Dermis microvascular lymphatic vessel endothelial cell (primary cell): ENCODE data around the gene ARHGAP18. TPM values are rescaled to one million over a fixed set of nuclear protein-coding genes. Genes with fewer than 3 reads are reported as not detected.
A peak's percentile ranks its signal among the peaks of the same experiment; 100 is the strongest.

Experiments
- DNase-seq, 2 donors: peaks; one replicate each; pipeline versions ENCODE4 v3.0.0 to v3.0.0-alpha.2; 2010; ENCODE audit warnings: low read depth in 2 of 2
- total RNA-seq: library from RNA; depleted of rRNA; stranded (reverse); fragments of >200 nt; gene quantifications from 2 replicates; pipeline ENCODE4 v1.2.1, GENCODE V29; 2014

ARHGAP18 gene
- total RNA-seq, 1 donor from 2014 or later, result 67.1 TPM

- DNase-seq, result peak in 1 of 2 donors; percentile 83
Observed at GRCh38 chr6:129667621-129668020, 42.4 kb downstream of the ARHGAP18 start.

DNA sequence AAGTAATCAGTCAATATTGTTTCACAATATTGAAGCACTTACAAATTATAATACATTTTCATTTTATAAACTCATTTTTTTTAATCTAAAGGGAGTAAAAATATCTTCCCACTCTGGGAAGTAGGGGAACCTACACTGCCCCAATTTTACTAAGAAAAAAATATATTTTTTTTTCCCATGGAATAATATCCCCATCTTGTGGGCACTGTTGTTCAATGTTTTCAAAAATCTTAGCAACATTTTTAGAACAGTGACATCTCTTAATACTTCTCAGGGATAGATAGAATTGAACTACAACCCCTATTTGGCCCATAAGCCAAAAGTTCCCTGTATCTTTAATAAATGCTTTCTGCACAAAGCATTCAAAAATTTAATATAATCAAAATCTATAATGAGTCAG, 42.9 kb downstream of the ARHGAP18 start:
- peak in 1 of 2 donors; percentile 43 for DNase-seq

DNA sequence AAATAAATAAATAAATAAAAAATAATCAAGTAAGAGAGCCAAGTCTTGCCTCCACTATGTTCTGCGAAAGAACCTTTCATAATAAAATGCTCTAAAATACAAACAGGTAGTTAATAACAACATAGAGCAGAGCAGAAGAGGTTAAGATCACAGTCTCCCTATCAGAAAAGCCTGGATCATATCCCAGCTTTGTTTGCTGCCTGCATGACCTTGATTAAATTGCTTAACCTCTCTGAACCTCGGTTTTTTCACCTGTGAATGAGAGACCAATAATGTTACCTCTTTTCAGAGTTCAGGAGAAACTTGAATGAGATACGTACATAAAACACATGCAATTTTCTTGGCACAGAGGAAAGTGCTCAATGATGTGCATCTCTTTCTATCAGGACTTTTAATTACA, 44.4 kb downstream of the ARHGAP18 start:
- no peak for DNase-seq

DNA sequence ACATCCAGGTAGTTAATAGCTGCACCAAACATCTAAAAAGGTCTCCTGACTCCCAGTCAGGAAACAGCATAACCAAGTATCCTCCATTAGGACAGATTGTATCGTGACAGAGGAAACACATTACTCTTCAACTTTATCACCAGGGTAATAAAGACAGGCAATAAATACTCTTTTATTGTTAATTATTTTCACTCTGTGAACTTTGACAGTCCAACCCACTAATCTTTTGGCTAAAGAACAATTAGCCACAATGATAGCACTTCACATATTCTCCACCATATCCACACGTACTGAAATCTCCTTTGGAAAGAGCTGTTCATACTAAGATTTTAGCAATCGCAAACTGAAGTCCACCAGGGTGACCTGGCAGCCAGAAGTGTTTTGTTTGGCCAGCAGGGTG, 46.4 kb downstream of the ARHGAP18 start:
- DNase-seq, result peak in 1 of 2 donors; percentile 23

GRCh38 chr6:129662980-129663431, 47.0 kb downstream of the ARHGAP18 start:
- DNase-seq, result no peak

- DNase-seq, result no peak
Observed at GRCh38 chr6:129662406-129662766, 47.6 kb downstream of the ARHGAP18 start.

GRCh38 chr6:129661536-129662405, 48.2 kb downstream of the ARHGAP18 start:
- no peak for DNase-seq

DNA sequence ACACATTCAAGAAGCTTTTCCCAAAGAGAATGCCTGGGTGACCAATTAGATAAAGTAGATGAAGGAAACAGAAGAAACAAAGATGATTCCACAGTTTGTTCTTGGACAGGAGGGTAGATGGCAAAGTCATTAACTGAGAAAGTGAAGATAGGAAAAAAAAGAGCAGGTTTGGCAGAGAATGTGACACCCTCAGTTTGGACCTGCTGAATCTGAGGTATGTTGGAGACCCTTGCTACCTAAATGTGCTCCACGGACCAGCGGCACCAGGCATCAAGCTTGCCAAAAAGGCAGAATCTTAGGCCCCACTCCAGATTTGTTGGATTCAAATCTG, 49.7 kb downstream of the ARHGAP18 start:
- no peak for DNase-seq

GRCh38 chr6:129659590-129660345, 50.2 kb downstream of the ARHGAP18 start:
- DNase-seq, result no peak

DNA sequence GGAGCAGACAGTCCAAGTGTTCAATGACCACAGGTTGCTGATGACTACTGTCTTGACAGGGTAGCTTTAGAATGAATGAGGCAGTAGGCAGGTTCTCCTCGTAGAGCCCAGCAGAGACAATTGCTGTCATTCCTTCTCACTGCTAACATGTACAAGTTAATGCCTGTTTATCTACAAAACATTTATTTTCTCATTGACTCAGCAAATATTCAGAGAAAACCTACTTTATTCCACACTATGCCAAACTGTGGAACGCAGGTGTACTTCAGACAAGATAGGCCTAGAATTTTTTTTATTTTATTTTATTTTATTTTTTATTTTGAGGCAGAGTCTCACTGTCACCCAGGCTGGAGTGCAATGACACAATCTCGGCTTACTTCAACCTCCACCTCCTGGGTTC, 50.8 kb downstream of the ARHGAP18 start:
- no peak for DNase-seq

- no peak for DNase-seq
Observed at GRCh38 chr6:129657483-129657882, 52.5 kb downstream of the ARHGAP18 start.

- DNase-seq, result no peak
Observed at GRCh38 chr6:129655334-129655733, 54.6 kb downstream of the ARHGAP18 start.

GRCh38 chr6:129653746-129654145, 56.2 kb downstream of the ARHGAP18 start:
- DNase-seq, result no peak

DNA sequence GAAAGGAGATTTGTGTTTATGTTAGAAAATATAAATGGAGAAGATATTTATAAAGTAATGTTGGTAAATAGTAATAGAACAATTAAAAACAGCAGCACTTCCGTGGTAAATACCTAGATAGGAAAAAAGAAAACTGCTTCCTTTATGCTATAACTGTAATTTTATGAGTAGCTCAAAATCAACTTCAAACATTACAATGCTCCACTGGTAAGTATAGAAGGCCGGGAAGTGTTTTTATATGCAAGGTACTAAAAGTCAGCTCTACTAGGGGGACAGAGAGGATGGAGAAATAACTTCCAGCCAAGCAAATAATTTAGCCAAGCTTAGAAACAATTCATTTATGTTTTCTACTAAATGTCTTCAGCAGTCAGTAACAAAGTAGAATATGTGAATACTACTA, 56.7 kb downstream of the ARHGAP18 start:
- DNase-seq, result no peak

DNA sequence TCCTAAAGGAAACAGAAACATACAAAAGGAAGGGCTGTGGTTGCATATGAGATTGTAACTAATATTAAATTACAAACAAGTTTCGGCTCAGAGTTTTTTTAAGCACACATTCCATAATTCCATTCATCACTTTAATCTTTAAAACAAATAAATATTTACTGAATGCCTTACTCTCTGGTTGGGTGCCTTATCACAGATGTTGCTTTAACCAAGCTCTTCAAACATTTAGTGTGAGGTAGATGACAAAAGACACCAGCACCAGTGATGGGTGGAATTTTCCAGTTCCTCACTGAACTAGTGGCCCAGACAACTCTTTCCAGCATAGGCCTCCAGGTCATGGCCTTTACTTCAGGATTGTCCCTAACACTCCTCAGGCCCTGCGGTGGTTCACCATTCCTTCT, 58.7 kb downstream of the ARHGAP18 start:
- DNase-seq, result peak in 1 of 2 donors; percentile 44

DNA sequence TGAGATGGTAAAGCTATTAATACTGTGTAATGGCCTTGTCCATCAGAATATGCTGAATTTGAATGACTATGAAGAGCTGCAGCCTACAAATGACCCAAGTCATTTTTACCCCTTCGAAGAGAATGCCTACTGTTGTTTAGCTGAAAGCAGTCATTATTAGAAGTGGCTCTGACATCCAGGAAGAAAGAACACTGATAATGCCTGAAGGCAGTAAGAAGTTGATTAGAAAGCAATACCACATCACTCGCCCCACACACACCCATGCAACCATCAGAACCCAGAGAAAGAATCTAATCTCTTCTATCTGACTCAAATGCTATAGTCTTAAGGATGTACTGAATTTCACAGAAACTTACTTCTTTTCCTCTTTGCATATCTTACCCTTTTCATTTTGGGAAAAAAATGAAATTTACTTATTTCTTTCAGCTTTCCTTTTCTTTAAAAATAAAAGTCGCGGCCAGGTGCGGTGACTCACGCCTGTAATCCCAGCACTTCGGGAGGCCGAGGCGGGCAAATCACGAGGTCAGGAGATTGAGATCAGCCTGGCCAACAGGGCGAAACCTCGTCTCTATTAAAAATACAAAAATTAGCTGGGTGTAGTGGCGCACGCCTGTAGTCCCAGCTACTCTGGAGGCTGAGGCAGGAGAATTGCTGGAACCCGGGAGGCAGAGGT, 61.0 kb downstream of the ARHGAP18 start:
- no peak for DNase-seq

DNA sequence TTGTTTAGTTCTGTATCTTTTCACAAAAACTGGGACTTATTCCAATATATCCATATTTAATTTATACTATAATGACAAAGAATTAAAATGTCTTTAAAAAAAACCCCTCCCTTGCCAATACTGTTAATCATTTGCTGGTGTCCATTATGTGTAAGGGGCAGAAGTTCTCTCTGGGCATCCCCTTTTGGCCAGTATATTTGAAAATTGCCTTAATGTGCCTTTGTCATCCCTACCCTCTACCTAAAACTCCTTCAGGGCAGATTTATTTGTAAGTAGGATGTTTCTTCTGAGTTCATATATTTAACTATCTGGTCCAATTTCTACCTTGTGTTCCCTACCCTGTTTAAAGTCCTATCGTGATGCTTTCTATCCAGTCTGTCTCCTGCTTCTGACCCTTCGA, 62.9 kb downstream of the ARHGAP18 start:
- no peak for DNase-seq

DNA sequence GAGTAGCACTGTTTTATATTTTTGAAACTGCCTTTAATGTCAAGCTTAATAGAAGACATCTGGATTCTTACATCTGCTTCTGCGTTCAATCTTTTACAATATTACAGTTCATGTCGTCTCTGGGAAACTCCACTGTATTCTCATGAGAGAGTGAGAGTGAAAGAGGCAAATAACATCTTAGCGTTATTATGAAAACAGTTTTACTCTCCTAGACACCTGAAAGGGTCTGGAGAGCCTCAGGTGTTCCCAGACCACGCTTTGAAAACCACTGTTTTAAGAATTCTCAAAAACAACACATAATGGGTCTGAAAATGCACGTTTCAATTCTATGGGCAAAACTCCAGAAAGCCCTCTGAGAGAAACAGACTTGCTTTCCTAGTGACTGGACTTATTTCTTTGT, 63.3 kb downstream of the ARHGAP18 start:
- no peak for DNase-seq

DNA sequence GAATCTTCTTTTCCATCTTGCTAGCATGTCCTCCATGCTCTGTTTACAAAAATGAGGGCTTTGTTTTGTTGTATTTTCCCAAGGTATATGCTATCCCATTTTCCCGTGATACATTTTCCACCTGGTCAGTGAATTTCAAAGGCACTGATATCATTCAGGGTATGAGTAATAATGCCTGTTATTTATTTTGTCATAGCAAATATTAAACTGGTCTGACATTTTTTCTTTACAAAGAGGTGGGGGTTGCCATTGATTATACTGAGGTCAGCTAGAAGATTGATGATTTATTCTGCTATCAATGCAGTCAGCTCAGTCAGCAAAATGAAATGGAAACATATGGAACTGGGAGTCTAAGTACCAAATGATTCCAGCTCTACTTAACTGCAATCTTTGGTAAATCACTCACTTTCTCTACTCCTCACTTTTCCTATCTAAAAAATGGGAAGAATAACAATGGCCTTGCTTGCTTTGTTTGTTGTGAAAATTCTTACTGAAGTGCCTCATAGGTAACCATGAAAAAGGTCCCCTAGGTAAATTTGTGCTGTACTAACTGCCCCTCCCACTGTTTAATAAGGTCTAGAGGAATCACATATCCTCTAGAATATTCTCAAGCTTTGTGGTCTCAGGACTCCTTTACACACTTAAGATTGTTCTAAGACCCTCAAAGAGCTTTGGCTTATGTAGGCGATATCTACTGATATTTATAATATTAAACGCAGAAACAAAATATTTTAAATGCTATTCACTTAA, 64.0 kb downstream of the ARHGAP18 start:
- peak; percentile 78 to 79 for DNase-seq

GRCh38 chr6:129645106-129645829, 64.7 kb downstream of the ARHGAP18 start:
- DNase-seq, result peak in 1 of 2 donors; percentile 71

- DNase-seq, result peak; percentile 82 to 91
Observed at GRCh38 chr6:129644567-129645015, 65.4 kb downstream of the ARHGAP18 start.
